ENCODE measurements around the gene MGAT1. TPM values are rescaled to one million over a fixed set of nuclear protein-coding genes. Genes with fewer than 3 reads are reported as not detected.

MGAT1 gene
- total RNA-seq, 1 experiment from 2014 or later, result 72.7 TPM

DNA sequence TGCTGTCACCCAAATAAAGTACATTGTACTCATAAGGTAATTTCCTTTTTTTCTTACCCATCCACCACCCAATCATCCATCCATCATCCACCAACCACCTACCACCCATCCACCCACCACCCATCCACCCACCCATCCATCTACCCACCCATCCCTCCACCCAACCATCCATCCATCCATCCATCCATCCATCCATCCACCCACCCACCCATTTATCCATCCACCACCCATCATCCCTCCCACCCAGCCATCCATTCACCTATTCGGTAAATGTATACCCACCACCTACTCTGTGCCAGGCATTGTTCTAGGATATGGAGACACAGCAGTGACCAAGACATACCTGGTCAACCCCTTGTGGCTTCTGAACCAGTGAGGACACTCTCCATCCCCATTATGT is 25.1 kb downstream of the MGAT1 start:
- Histone ChIP-seq H3T11ph (ENCODE audit: low read length) (no peak overlapping the region), H3K18ac (ENCODE audit: insufficient read length, low read depth, low read length) (no peak overlapping the region), H3K4ac (ENCODE audit: low read depth, low read length) (no peak overlapping the region), H3K14ac (ENCODE audit: insufficient read depth, low read length) (no peak overlapping the region), H3K23ac (ENCODE audit: insufficient read length, low read depth, low read length) (no peak overlapping the region), H4K8ac (replicated peaks; ENCODE audit: insufficient read length, low read depth, low read length) (no peak overlapping the region), H3K27ac (ENCODE audit: insufficient read length, low read depth, low read length) (no peak overlapping the region), H3K23me2 (ENCODE audit: insufficient read length, low read depth, low read length, poor library complexity, severe bottlenecking) (no peaks in the 10 kb centered on the region), H3K9ac (ENCODE audit: extremely low read depth, insufficient read length, low read length) (no peak overlapping the region), H3K79me1 (ENCODE audit: insufficient read depth, low read depth, low read length, poor library complexity, severe bottlenecking) (no peaks in the 10 kb centered on the region), H3K79me2 (ENCODE audit: insufficient read depth, low read length) (no peaks in the 10 kb centered on the region), H3K27me3 (ENCODE audit: insufficient read depth, low read length) (no peaks in the 10 kb centered on the region), H2AK5ac (ENCODE audit: insufficient read length, low read length) (no peak overlapping the region), H4K5ac (ENCODE audit: insufficient read length, low read depth, low read length) (no peak overlapping the region), H3K4me2 (ENCODE audit: insufficient read depth, insufficient read length, low read length) (no peak overlapping the region), H3K9me3 (ENCODE audit: control insufficient read depth, low read depth, low read length) (no peaks in the 10 kb centered on the region), H2BK120ac (ENCODE audit: low read depth, low read length, poor library complexity, severe bottlenecking) (no peak overlapping the region), H3K4me1 (ENCODE audit: insufficient read depth, low read length) (no peaks in the 10 kb centered on the region), H2BK12ac (ENCODE audit: insufficient read length, low read depth, low read length) (no peak overlapping the region), H4K20me1 (ENCODE audit: control insufficient read depth, insufficient read depth, insufficient read length) (no peaks in the 10 kb centered on the region), H4K91ac (ENCODE audit: insufficient read length, low read depth, low read length) (no peak overlapping the region), H3K56ac (ENCODE audit: insufficient read length, low read depth, low read length) (no peak overlapping the region), H2BK15ac (ENCODE audit: low read depth, low read length) (no peak overlapping the region), H2AFZ (ENCODE audit: low read length) (no peak overlapping the region), H2BK5ac (ENCODE audit: insufficient read length, low read length) (no peak overlapping the region), H2BK20ac (ENCODE audit: low read depth, low read length, poor library complexity, severe bottlenecking) (no peak overlapping the region)
- Mint-ChIP-seq H3K9me3 (peaks cover 26 to 30% of the 10 kb centered on the region in 2 experiments), H3K27ac (no peak overlapping the region), H3K4me3 (no peak overlapping the region), H3K27me3 (ENCODE audit: low read depth) (peaks cover 7% of the 10 kb centered on the region), H3K4me1 (peaks cover 3 to 4% of the 10 kb centered on the region in 2 experiments; a peak in 3 of 4 replicates), H3K36me3 (ENCODE audit: insufficient read depth in 1 of 3, low read depth in 3 of 3) (peaks cover 0 to 23% (median 14%) of the 10 kb centered on the region in 3 experiments; a peak in 6 of 7 replicates)
- WGBS (ENCODE audit: extremely low coverage, insufficient read length, low lambda C conversion rate), result no CpG with 5 or more reads among the region's 1 CpG
- no peak for DNase-seq
- TF ChIP-seq, protein P1, sequence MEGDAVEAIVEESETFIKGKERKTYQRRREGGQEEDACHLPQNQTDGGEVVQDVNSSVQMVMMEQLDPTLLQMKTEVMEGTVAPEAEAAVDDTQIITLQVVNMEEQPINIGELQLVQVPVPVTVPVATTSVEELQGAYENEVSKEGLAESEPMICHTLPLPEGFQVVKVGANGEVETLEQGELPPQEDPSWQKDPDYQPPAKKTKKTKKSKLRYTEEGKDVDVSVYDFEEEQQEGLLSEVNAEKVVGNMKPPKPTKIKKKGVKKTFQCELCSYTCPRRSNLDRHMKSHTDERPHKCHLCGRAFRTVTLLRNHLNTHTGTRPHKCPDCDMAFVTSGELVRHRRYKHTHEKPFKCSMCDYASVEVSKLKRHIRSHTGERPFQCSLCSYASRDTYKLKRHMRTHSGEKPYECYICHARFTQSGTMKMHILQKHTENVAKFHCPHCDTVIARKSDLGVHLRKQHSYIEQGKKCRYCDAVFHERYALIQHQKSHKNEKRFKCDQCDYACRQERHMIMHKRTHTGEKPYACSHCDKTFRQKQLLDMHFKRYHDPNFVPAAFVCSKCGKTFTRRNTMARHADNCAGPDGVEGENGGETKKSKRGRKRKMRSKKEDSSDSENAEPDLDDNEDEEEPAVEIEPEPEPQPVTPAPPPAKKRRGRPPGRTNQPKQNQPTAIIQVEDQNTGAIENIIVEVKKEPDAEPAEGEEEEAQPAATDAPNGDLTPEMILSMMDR (conservative IDR thresholded peaks at IDR 0.05), result no peak
